Measurements from ENCODE around the gene CEP192. TPM values are rescaled to one million over a fixed set of nuclear protein-coding genes. Genes with fewer than 3 reads are reported as not detected.
A peak's percentile ranks its signal among the peaks of the same experiment; 100 is the strongest.

CEP192 gene
- total and polyA plus RNA-seq, 2 of the 13 experiments (the other 11 are each of a cell fraction or from before 2014, with no cell fraction given): 15.3 to 24.7 TPM

GRCh38 chr18:13141209-13141608 is 150.0 kb downstream of the CEP192 start:
- 98% methylated on average over 6 of the region's 6 CpGs for WGBS (ENCODE audit: low lambda C conversion rate)
- no TSS peak for BruUV-seq (replicated peaks)
- DNase-seq (ENCODE audit: low spot score) (no peak), ATAC-seq (no peak), FAIRE-seq (no peak)
- no peaks in the 10 kb centered on the region for H4K20me1 ChIP-seq (ENCODE audit: insufficient read depth, low read length)
- no peaks in the 10 kb centered on the region; a peak in 1 of 5 replicates for H3K27me3 ChIP-seq (ENCODE audit: control insufficient read depth in 1 of 2, insufficient read depth in 2 of 2, low read length in 2 of 2)
- TF ChIP-seq ZNF687 (CRISPR knock-in tag; IDR thresholded peaks at IDR 0.05) (0 out of 2 replicates have a peak, but pooled peaks have one; percentile 14), YY1 (IDR thresholded peaks at IDR 0.05; ENCODE audit: insufficient read depth, insufficient replicate concordance, low read depth, low read length) (no peak), ZHX2 (IDR thresholded peaks at IDR 0.05; ENCODE audit: low read depth) (no peak), ZHX2 (CRISPR knock-in tag; IDR thresholded peaks at IDR 0.05; ENCODE audit: borderline replicate concordance) (no peak), HMGA1 (CRISPR knock-in tag; conservative IDR thresholded peaks at IDR 0.05) (no peak), MBNL3 (CRISPR knock-in tag; conservative IDR thresholded peaks at IDR 0.05) (no peak), ZNF737 (CRISPR knock-in tag; IDR thresholded peaks at IDR 0.05; ENCODE audit: borderline replicate concordance) (no peak), STAG1 (CRISPR knock-in tag; IDR thresholded peaks at IDR 0.05) (no peak)
- peaks cover 6% of the 10 kb centered on the region for H3K79me2 ChIP-seq (ENCODE audit: insufficient read depth, low read length)
- no peak overlapping the region for H3K4me2 ChIP-seq (ENCODE audit: low read depth, low read length)
- H3K4me3 ChIP-seq (replicated peaks in 1 of 3; ENCODE audit: insufficient read depth in 1 of 3, low read depth in 2 of 3, low read length in 3 of 3): no peak overlapping the region
- no peak overlapping the region for H2AFZ ChIP-seq (ENCODE audit: low read length)
- ChIA-PET POLR2A (interaction anchor here (1.4 to 2.6 kb wide), 3 partner anchors 28 to 489 kb away, joined by 4 to 15 read pairs (median 5); no protein-coding TSS in a partner anchor), CTCF (ENCODE audit: low intra/inter-chr PET ratio, low total read pairs) (interaction anchor here (3.4 kb wide), 1 partner anchor 18 kb away, joined by 20 read pairs; no protein-coding TSS in a partner anchor)
- in situ Hi-C loops (cut with HindIII; ENCODE audit: extremely low pct_ligation_motif_present, low pct_unique_long_range_greater_than_20kb): no loop called here
- no peak overlapping the region for H3K27ac ChIP-seq (ENCODE audit: extremely low read length, insufficient read depth, low read length)
- peaks cover 9% of the 10 kb centered on the region; the same call in 1 of the 2 replicates for H3K9me3 ChIP-seq (ENCODE audit: low read length)
- H3K4me1 ChIP-seq (ENCODE audit: insufficient read depth, low read length): peaks cover 47% of the 10 kb centered on the region
- intact Hi-C loops (cut with micrococcal nuclease; ENCODE audit: unreplicated experiment): no loop called here
- no peaks in the 10 kb centered on the region for H3K36me3 ChIP-seq (replicated peaks in 1 of 2; ENCODE audit: control insufficient read depth in 1 of 2, insufficient read depth in 2 of 2, low read length in 2 of 2)
- no peak overlapping the region for H3K9ac ChIP-seq (ENCODE audit: insufficient read depth, low read depth, low read length)

Measured in HepG2 (cell line).